Activated naive CD4-positive, alpha-beta T cell treated with anti-CD3 and anti-CD28 coated beads, Interleukin-2, amount 50 U/mL, for 72 hours (primary cell): ENCODE results near the gene VWA8. TPM values are rescaled to one million over a fixed set of nuclear protein-coding genes. Genes with fewer than 3 reads are reported as not detected.

Experiments used
- ATAC-seq, 2 donors: fragments of 150-1000 bp; cut with Tn5 transposase; 2 replicates each; pipeline ENCODE4 v1.10.0; 2021; ENCODE audit warnings: mild to moderate bottlenecking in 2 of 2, moderate library complexity in 2 of 2
- DNase-seq, 2 donors: peaks; one replicate each; pipeline ENCODE4 v3.0.0; 2021 to 2022; ENCODE audit warnings: low spot score in 2 of 2
- H3K27ac Mint-ChIP-seq, 2 donors: one replicate each; pipeline ENCODE4 v1.8.0; 2022; ENCODE audit warnings: mild to moderate bottlenecking in 2 of 2, mixed read lengths in 2 of 2
- H3K36me3 Mint-ChIP-seq, 2 donors: one replicate each; pipeline ENCODE4 v1.8.0; 2022; ENCODE audit warnings: mixed read lengths in 2 of 2
- H3K9me3 Mint-ChIP-seq, 2 donors: one replicate each; pipeline ENCODE4 v1.8.0; 2022; ENCODE audit warnings: mixed read lengths in 2 of 2
- total RNA-seq, 2 donors: library from RNA; stranded (reverse); gene quantifications; one replicate each; pipeline ENCODE4 v1.2.3, GENCODE V29; 2022

Gene VWA8
- total RNA-seq, 2 donors from 2014 or later = 11.8 to 23.7 TPM

DNA sequence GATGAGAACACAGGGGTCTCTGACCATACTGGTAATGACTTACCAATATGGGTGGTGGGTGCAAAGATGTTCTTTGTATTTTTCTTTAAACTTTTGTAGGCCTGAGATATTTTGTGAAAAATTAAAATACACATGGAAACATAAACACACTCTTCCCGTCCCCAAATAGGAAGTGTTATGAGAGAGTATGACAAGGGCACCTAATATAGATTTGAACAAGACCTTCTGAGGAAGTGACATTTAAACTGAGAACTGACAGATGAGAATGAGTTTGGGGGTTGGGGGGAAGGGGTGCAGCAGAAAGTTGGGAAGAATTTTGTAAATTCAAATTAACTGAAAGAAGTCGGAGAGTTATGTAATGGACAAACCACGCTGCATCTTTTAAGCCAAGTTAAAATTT is 279.3 kb downstream of the VWA8 start:
- H3K27ac Mint-ChIP-seq = no peak overlapping the region

GRCh38 chr13:41680900-41681299 is 280.0 kb downstream of the VWA8 start:
- ATAC-seq (no peak), DNase-seq (no peak)
- Mint-ChIP-seq H3K36me3 (peaks cover 17 to 19% of the 10 kb centered on the region in 2 donors), H3K9me3 (no peaks in the 10 kb centered on the region), H3K27ac (no peak overlapping the region)

More for the DNA sequence above, 279.3 kb downstream of the VWA8 start:
- no peak for ATAC-seq
- Mint-ChIP-seq H3K36me3 (peaks cover 17 to 19% of the 10 kb centered on the region in 2 donors), H3K9me3 (no peaks in the 10 kb centered on the region)
- DNase-seq = no peak

- Mint-ChIP-seq H3K27ac (no peak overlapping the region), H3K9me3 (no peaks in the 10 kb centered on the region), H3K36me3 (peaks cover 11 to 13% of the 10 kb centered on the region in 2 donors)
- DNase-seq (no peak), ATAC-seq (no peak)
Measured at GRCh38 chr13:41678848-41679247, 282.1 kb downstream of the VWA8 start.

GRCh38 chr13:41678249-41678648 is 282.7 kb downstream of the VWA8 start:
- DNase-seq (no peak), ATAC-seq (no peak)
- H3K9me3 Mint-ChIP-seq = no peaks in the 10 kb centered on the region
- H3K36me3 Mint-ChIP-seq = peaks cover 7 to 13% of the 10 kb centered on the region in 2 donors
- no peak overlapping the region for H3K27ac Mint-ChIP-seq

DNA sequence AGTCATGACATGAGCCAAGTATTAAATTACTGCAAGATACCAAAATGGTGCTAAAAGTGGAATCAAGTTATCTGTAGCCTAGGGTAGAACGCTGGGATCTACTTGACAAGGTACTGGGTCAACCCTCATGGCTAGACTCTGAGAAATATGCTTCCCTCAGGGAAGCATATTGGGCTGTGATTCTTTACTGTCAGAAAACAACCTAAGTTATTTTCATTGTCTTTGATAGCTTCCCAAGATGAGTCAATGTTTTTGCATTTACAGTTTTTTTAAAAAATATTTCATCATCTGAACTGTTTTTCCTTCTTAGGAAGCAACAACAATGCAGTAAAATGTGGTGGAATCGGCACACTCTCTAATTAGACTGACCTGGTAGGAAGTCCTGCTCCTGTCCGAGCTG is 285.6 kb downstream of the VWA8 start:
- no peak for ATAC-seq
- Mint-ChIP-seq H3K27ac (no peak overlapping the region), H3K36me3 (peaks cover 0 to 3% of the 10 kb centered on the region in 2 donors), H3K9me3 (no peaks in the 10 kb centered on the region)
- DNase-seq = no peak

DNA sequence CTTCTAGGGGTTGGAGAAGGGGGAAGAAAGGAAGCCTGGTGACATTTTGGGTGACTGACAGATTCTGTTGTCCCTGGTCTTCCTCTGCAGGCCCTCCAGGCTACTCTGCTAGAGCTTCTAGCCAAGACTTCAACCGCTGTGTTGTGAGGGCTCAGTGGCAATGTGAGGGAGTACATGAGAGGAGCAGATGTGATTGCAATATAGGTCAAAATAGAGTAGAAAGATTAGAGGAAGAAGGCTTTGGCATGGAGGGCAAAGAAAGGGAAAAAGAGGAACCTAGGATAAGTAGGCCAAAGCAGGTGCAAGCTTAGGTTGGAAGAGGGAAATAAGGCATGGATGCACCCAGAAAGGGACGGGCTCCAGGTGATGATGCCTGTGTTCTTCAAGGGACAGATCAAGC is 286.7 kb downstream of the VWA8 start:
- Mint-ChIP-seq H3K36me3 (no peaks in the 10 kb centered on the region), H3K9me3 (no peaks in the 10 kb centered on the region), H3K27ac (no peak overlapping the region)
- DNase-seq (no peak), ATAC-seq (no peak)

GRCh38 chr13:41673640-41674039 is 287.3 kb downstream of the VWA8 start:
- ATAC-seq (no peak), DNase-seq (no peak)
- no peak overlapping the region for H3K27ac Mint-ChIP-seq
- H3K9me3 Mint-ChIP-seq = no peaks in the 10 kb centered on the region
- no peaks in the 10 kb centered on the region for H3K36me3 Mint-ChIP-seq

GRCh38 chr13:41670873-41671443 is 290.0 kb downstream of the VWA8 start:
- Mint-ChIP-seq H3K27ac (no peak overlapping the region), H3K9me3 (no peaks in the 10 kb centered on the region), H3K36me3 (no peaks in the 10 kb centered on the region)
- DNase-seq (no peak), ATAC-seq (no peak)

GRCh38 chr13:41668130-41668757 is 292.7 kb downstream of the VWA8 start:
- ATAC-seq (peak; percentile 74 to 83), DNase-seq (peak in 1 of 2 donors; percentile 13)
- H3K27ac Mint-ChIP-seq = peak overlapping the region in 1 of 2 donors; percentile 50
- no peaks in the 10 kb centered on the region for H3K9me3 Mint-ChIP-seq
- H3K36me3 Mint-ChIP-seq = no peaks in the 10 kb centered on the region

GRCh38 chr13:41666644-41667043 is 294.3 kb downstream of the VWA8 start:
- Mint-ChIP-seq H3K9me3 (no peaks in the 10 kb centered on the region), H3K36me3 (no peaks in the 10 kb centered on the region), H3K27ac (no peak overlapping the region)
- no peak for DNase-seq
- no peak for ATAC-seq

DNA sequence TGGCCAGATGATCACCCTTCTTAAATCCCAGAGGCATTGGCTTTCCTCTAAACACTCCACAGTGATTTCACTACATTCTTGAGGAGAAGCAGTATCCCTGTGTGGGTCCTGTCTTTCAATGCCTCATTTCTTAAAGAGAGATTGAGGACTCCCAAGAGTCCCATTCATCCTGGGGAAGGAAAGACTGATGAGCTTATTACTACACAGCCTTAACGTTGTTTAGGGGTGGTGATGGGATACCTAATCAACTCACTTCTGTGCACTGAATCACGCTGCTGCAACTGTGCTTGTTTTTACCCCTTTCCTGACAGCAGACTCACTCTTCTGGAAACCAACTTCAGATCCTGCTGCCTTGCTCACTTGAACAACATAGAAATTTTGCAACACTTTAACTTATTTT is 300.5 kb downstream of the VWA8 start:
- no peaks in the 10 kb centered on the region for H3K36me3 Mint-ChIP-seq
- no peaks in the 10 kb centered on the region for H3K9me3 Mint-ChIP-seq
- ATAC-seq = no peak
- DNase-seq = no peak
- no peak overlapping the region for H3K27ac Mint-ChIP-seq

- Mint-ChIP-seq H3K9me3 (no peaks in the 10 kb centered on the region), H3K27ac (no peak overlapping the region), H3K36me3 (no peaks in the 10 kb centered on the region)
- DNase-seq (no peak), ATAC-seq (no peak)
Measured at GRCh38 chr13:41658057-41658661, 302.8 kb downstream of the VWA8 start.

GRCh38 chr13:41655997-41656396 is 304.9 kb downstream of the VWA8 start:
- ATAC-seq (peak; percentile 63 to 79), DNase-seq (no peak)
- H3K36me3 Mint-ChIP-seq = no peaks in the 10 kb centered on the region
- H3K27ac Mint-ChIP-seq = peak overlapping the region in 1 of 2 donors; percentile 51
- no peaks in the 10 kb centered on the region for H3K9me3 Mint-ChIP-seq

GRCh38 chr13:41654796-41655195 is 306.1 kb downstream of the VWA8 start:
- Mint-ChIP-seq H3K27ac (no peak overlapping the region), H3K9me3 (no peaks in the 10 kb centered on the region), H3K36me3 (no peaks in the 10 kb centered on the region)
- DNase-seq = no peak
- ATAC-seq = no peak

DNA sequence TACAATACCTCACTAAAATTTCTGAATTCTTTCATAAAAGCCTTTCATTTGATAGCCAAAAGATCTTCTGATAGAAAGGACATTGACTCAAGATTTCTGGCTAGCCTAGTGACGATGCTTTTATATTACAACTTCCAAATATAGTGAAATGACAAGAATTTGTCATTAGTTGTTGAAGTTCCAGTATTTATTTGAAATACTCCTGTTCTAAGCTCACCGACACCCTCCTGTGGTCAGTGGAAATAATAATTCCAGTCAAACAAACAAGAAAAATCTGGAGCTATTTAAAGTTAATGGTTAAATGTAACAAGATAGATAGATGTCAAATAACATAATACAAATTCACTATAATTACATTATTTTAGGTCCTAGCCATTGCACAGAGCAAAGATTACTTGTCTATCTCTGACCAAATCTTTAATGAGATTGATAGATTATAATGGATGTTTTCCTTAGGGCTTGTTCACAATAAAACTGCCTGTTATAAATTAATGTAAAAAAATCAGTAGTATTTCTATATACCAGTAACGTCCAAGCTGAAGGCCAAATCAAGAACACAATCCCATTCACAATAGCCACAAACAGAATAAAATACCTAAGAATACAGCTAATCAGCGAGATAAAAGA is 308.1 kb downstream of the VWA8 start:
- ATAC-seq (no peak), DNase-seq (peak in 1 of 2 donors; percentile 22)
- H3K36me3 Mint-ChIP-seq = no peaks in the 10 kb centered on the region
- H3K9me3 Mint-ChIP-seq = no peaks in the 10 kb centered on the region
- H3K27ac Mint-ChIP-seq = no peak overlapping the region

GRCh38 chr13:41651413-41652058 is 309.4 kb downstream of the VWA8 start:
- Mint-ChIP-seq H3K9me3 (no peaks in the 10 kb centered on the region), H3K36me3 (no peaks in the 10 kb centered on the region), H3K27ac (no peak overlapping the region)
- DNase-seq (no peak), ATAC-seq (no peak)

DNA sequence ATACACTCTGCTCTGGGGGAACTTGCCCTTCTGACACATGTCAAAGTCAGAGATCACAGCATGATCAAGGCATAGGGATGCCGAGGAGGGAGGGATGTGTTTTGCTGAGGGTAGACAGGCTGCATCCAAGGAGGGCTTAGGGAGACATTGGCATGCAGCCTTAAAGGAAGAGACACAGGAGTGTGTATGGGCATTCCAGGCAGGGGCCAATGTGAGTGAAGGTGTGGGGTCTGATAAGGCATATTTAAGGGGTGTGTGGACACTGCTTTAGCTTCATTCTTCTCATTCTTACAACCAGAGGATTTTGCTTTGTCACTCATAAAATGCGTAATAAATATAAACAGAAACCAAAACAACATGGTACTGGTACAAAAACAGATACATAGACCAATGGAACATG is 310.2 kb downstream of the VWA8 start:
- Mint-ChIP-seq H3K9me3 (no peaks in the 10 kb centered on the region), H3K27ac (no peak overlapping the region), H3K36me3 (no peaks in the 10 kb centered on the region)
- ATAC-seq (no peak), DNase-seq (no peak)
